HFF-Myc (cell line): ENCODE measurements around the gene B4GALT4.
A peak's percentile ranks its signal among the peaks of the same experiment; 100 is the strongest.

ENCODE experiments used
- DNase-seq: peaks from one replicate; pipeline ENCODE4 v3.0.0-alpha.2; 2011; ENCODE audit warnings: low read depth; ENCODE audit errors: extremely low read depth
- H3K4me3 ChIP-seq: replicated peaks from 2 replicates; pipeline ENCODE4 v1.5.1; 2011; ENCODE audit warnings: low read depth, mild to moderate bottlenecking, control low read depth, low read length
- CTCF ChIP-seq: IDR thresholded peaks from 2 replicates; pipeline ENCODE4 v1.5.1; 2012; ENCODE audit warnings: mild to moderate bottlenecking, low read depth, low read length, control low read depth; ENCODE audit errors: missing control alignments

Gene B4GALT4

GRCh38 chr3:119228373-119229145 is 12.1 kb downstream of the B4GALT4 start:
- no peak for TF ChIP-seq CTCF
- H3K4me3 ChIP-seq: no peak overlapping the region
- DNase-seq: no peak

GRCh38 chr3:119227070-119227850 is 13.4 kb downstream of the B4GALT4 start:
- no peak for TF ChIP-seq CTCF
- no peak overlapping the region for H3K4me3 ChIP-seq
- DNase-seq: peak; percentile 24

GRCh38 chr3:119225121-119225520 is 15.6 kb downstream of the B4GALT4 start:
- DNase-seq: no peak
- no peak for TF ChIP-seq CTCF
- no peak overlapping the region for H3K4me3 ChIP-seq

- no peak for TF ChIP-seq CTCF
- no peak for DNase-seq
- no peak overlapping the region for H3K4me3 ChIP-seq
Measured at GRCh38 chr3:119223511-119223910, 17.2 kb downstream of the B4GALT4 start.

GRCh38 chr3:119222391-119222790 is 18.3 kb downstream of the B4GALT4 start:
- no peak overlapping the region for H3K4me3 ChIP-seq
- no peak for TF ChIP-seq CTCF

GRCh38 chr3:119221779-119222320 is 18.8 kb downstream of the B4GALT4 start:
- no peak for TF ChIP-seq CTCF
- DNase-seq: no peak

More at GRCh38 chr3:119222391-119222790, 18.3 kb downstream of the B4GALT4 start:
- no peak for DNase-seq

More at GRCh38 chr3:119221779-119222320, 18.8 kb downstream of the B4GALT4 start:
- no peak overlapping the region for H3K4me3 ChIP-seq
